ENCODE results near the gene PHF19. TPM values are rescaled to one million over a fixed set of nuclear protein-coding genes. Genes with fewer than 3 reads are reported as not detected.
A peak's percentile ranks its signal among the peaks of the same experiment; 100 is the strongest.

The PHF19 gene
- total and polyA plus RNA-seq, 2 of the 8 experiments (the other 6 are each of a cell fraction or from before 2014, with no cell fraction given), result 28.2 to 31.8 TPM

DNA sequence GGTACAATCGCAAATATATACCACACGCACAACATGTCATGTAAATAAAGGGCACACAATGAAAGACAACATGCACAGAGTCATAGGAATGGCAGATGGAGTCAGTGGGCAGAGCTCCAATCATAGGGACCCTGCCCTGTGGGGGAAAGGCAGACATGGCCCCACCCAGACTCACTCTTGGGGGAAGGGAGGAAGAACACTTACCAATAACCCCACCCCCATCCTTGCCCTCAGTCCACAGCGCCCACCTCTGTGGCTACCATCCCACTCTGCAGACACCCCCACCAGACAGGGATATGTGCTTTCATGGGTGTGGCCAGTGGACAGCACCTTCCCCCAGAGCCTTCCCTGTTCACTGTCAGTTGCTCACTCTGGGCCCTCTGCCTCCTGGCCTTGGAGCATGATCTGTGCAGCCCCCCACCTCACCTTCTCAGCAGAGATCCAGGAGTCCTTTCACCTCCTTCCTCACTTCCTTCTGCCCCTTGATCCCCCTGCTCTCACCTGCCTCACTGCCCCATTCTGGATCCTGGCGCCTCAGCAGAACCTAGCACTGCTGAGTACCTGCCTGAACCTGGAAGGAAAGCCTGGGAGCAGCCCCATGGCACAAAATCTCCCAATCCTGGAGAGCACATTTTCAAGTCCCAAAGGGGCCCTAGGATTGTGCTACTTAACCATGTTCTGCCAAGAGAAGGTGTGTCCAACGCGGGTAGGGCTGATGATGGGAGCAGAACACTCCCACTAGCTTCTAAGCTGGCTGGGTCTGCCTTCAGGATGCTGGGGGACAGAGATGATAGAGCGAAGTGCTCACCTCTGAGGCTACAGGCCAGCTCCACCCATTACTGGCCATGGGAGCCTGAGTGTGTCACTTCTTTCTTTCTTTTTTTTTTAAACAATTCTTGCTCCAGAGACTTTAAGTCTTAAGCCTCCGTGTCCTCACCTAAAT lies 1.5 kb upstream of the PHF19 start:
- Histone ChIP-seq H3K14ac (ENCODE audit: insufficient read length) (no peak overlapping the region), H2AK5ac (ENCODE audit: low read depth, low read length) (no peak overlapping the region), H2AFZ (ENCODE audit: low read length) (no peak overlapping the region), H3K4me1 (replicated peaks in 1 of 4; ENCODE audit: control insufficient read depth in 3 of 4, insufficient read depth in 4 of 4, low read length in 3 of 4) (peaks cover 17 to 36% (median 27%) of the 10 kb centered on the region in 4 experiments), H3K36me3 (ENCODE audit: control insufficient read depth in 2 of 4, insufficient read depth in 4 of 4, low read length in 3 of 4) (peaks cover 0 to 3% (median 0%) of the 10 kb centered on the region in 4 experiments; a peak in 1 of 8 replicates), H4K91ac (replicated peaks; ENCODE audit: insufficient read length, low read length) (peak overlapping the region; percentile 12), H4K5ac (ENCODE audit: insufficient read length, low read depth, low read length) (no peak overlapping the region), H2BK12ac (ENCODE audit: low read depth, low read length) (peak overlapping the region; percentile 99; the same call in 1 of the 2 replicates), H3K4ac (replicated peaks; ENCODE audit: insufficient read length, low read depth, low read length) (no peak overlapping the region), H2BK20ac (ENCODE audit: low read length) (peak overlapping the region; percentile 98; the same call in 1 of the 2 replicates), H2BK120ac (replicated peaks; ENCODE audit: low read depth, low read length) (no peak overlapping the region), H3K18ac (ENCODE audit: extremely low read depth, low read length) (peak overlapping the region; percentile 4; the same call in 1 of the 2 replicates), H3K23me2 (ENCODE audit: low read depth, low read length) (peaks cover 8% of the 10 kb centered on the region), H3K27me3 (replicated peaks in 1 of 4; ENCODE audit: control insufficient read depth in 3 of 4, extremely low read depth in 1 of 4, insufficient read depth in 3 of 4, low read length in 3 of 4) (peaks cover 0 to 4% (median 1%) of the 10 kb centered on the region in 4 experiments; a peak in 3 of 7 replicates), H3K4me2 (ENCODE audit: insufficient read depth in 1 of 2, low read depth in 2 of 2, low read length in 2 of 2) (peak overlapping the region in 1 of 2 experiments; percentile 79; a peak in 1 of 4 replicates), H3K4me3 (ENCODE audit: extremely low read depth in 1 of 4, insufficient read depth in 2 of 4, low read depth in 3 of 4, low read length in 4 of 4) (no peak overlapping the region), H3K9ac (replicated peaks in 1 of 4; ENCODE audit: extremely low read depth in 1 of 4, low read depth in 3 of 4, low read length in 3 of 4) (no peak overlapping the region), H3K79me2 (ENCODE audit: control insufficient read depth in 1 of 2, insufficient read depth in 2 of 2, low read length in 2 of 2) (no peaks in the 10 kb centered on the region), H3K56ac (replicated peaks; ENCODE audit: insufficient read length, low read depth, low read length) (no peak overlapping the region), H2BK5ac (ENCODE audit: low read depth, low read length) (peak overlapping the region; percentile 32; the same call in 1 of the 2 replicates), H3K23ac (ENCODE audit: insufficient read length) (no peak overlapping the region), H3K27ac (ENCODE audit: low read depth, low read length) (no peak overlapping the region), H4K20me1 (replicated peaks in 1 of 2; ENCODE audit: control insufficient read depth in 1 of 2, insufficient read depth in 2 of 2, low read length in 2 of 2) (no peaks in the 10 kb centered on the region), H4K8ac (ENCODE audit: extremely low read depth, insufficient read depth, low read length) (no peak overlapping the region), H2BK15ac (ENCODE audit: low read length) (peak overlapping the region; percentile 83), H3K9me3 (ENCODE audit: insufficient read depth in 2 of 2, low read depth in 1 of 2, low read length in 1 of 2) (no peaks in the 10 kb centered on the region), H3K79me1 (ENCODE audit: low read depth, low read length) (no peaks in the 10 kb centered on the region)
- ChIA-PET POLR2A (ENCODE audit: partially characterized antibody) (interaction anchor here (0.6 to 1.4 kb wide), 3 partner anchors 13 to 520 kb away, joined by 3 to 6 read pairs (median 4); no protein-coding TSS in a partner anchor), CTCF (ENCODE audit: partially characterized antibody) (interaction anchor here (1.3 to 2.3 kb wide), 4 partner anchors 10 to 103 kb away, joined by 3 to 12 read pairs (median 6); no protein-coding TSS in a partner anchor)
- DNase-seq (ENCODE audit: low read depth in 1 of 2, low spot score in 2 of 2), result no peak
- FAIRE-seq, result no peak
- no peak for TF ChIP-seq TAF7 (optimal IDR thresholded peaks at IDR 0.05; ENCODE audit: borderline replicate concordance, low read depth, low read length)
- TF ChIP-seq EZH2 (IDR thresholded peaks at IDR 0.05; ENCODE audit: low read depth, low read length, severe bottlenecking), result peak; percentile 13
- WGBS, 2 experiments (ENCODE audit: extremely low coverage in 1 of 2, insufficient coverage in 1 of 2, insufficient read length in 1 of 2, insufficient replicate concordance in 2 of 2, low coverage in 1 of 2, low lambda C conversion rate in 2 of 2, missing lambda C conversion rate in 1 of 2), result 76% methylated on average over 8 of the region's 8 CpGs; no CpG with 5 or more reads in 1 of the 2 experiments
